Heart left ventricle (tissue), 16 donors: ENCODE data around the gene ITGAE. TPM values are rescaled to one million over a fixed set of nuclear protein-coding genes. Genes with fewer than 3 reads are reported as not detected.

ENCODE experiments used
- ATAC-seq, 4 donors: fragments of 200-7000 bp; cut with Tn5 transposase; one replicate each; pipeline ENCODE4 v1.9.1; 2020 to 2022; ENCODE audit warnings: moderate library complexity in 4 of 4, mild to moderate bottlenecking in 3 of 4, moderate number of reproducible peaks in 1 of 4
- DNase-seq, 5 donors: peaks; one replicate each; pipeline ENCODE4 v3.0.0-alpha.2; 2020
- H3K27ac ChIP-seq, 12 donors: fragments of 200-600 bp; sonication (generic) in 4 of 12; one replicate each; pipeline versions ENCODE4 v1.5.0 to v1.8.0; 2016 to 2022; ENCODE audit warnings: mild to moderate bottlenecking in 2 of 12
- H3K27me3 ChIP-seq, 9 donors: fragments of 200-600 bp; sonication (generic) in 2 of 9; one replicate each; pipeline versions ENCODE4 v1.5.1 to v1.8.0; 2016 to 2022; ENCODE audit warnings: mild to moderate bottlenecking in 3 of 9
- H3K36me3 ChIP-seq, 9 donors: fragments of 200-600 bp; sonication (generic) in 2 of 9; one replicate each; pipeline versions ENCODE4 v1.5.0 to v1.8.0; 2018 to 2022; ENCODE audit warnings: mild to moderate bottlenecking in 2 of 9
- H3K4me1 ChIP-seq, 12 donors: fragments of 200-600 bp; sonication (generic) in 4 of 12; one replicate each; pipeline versions ENCODE4 v1.5.0 to v1.8.0; 2016 to 2022; ENCODE audit warnings: mild to moderate bottlenecking in 3 of 12
- H3K4me3 ChIP-seq, 12 donors: fragments of 200-600 bp; sonication (generic) in 4 of 12; one replicate each; pipeline versions ENCODE4 v1.5.0 to v1.8.0; 2017 to 2022; ENCODE audit warnings: mild to moderate bottlenecking in 9 of 12, moderate library complexity in 4 of 12
- H3K9me3 ChIP-seq, 12 donors: fragments of 200-600 bp; sonication (generic) in 4 of 12; one replicate each; pipeline versions ENCODE4 v1.5.0 to v1.8.0; 2016 to 2022; ENCODE audit warnings: mild to moderate bottlenecking in 1 of 12
- POLR2A ChIP-seq, 2 donors: fragments of 450-650 bp; IDR thresholded peaks; one replicate each; pipeline ENCODE4 v1.6.1; 2017; ENCODE audit warnings: antibody characterized with exemption in 2 of 2, mild to moderate bottlenecking in 2 of 2, moderate library complexity in 2 of 2
- WGBS, 4 donors: extraction: QIAGEN DNeasy Blood & Tissue Kit in 2 of 4; methylation state at CpG; one replicate each; pipeline versions ENCODE4 v1.1.5 to v1.1.7; 2013 to 2018; 5-methylcytosine and 5-hydroxymethylcytosine counted together
- intact Hi-C, 10 donors: fragments of 100-400 bp; cut with DNase I; formaldehyde crosslinking; loops; one replicate each; pipeline versions ENCODE4 v1.11.1 to v1.14.2; 2022
- polyA plus RNA-seq, 2 donors: library from polyadenylated mRNA; stranded (reverse); fragments of 200-250 nt; gene quantifications; one replicate each; pipeline ENCODE4 v1.2.3, GENCODE V29; 2013
- total RNA-seq, 9 donors: library from RNA; depleted of rRNA in 2 of 9; stranded (reverse); fragments of >200 nt in 2 of 9; fragmentation: NEBNext Ultra II Directional in 3 of 9; extraction: Animal tissue kit (Norgen Biotek cat#: 25700) in 3 of 9; gene quantifications; one replicate each; pipeline versions ENCODE4 v1.1.0 to v1.2.4, GENCODE V29; 2016 to 2023
- TF ChIP-seq, protein P1 (sequence below), 12 donors: fragments of 200-600 bp; sonication (generic) in 4 of 12; IDR thresholded peaks; one replicate each; pipeline versions ENCODE4 v1.5.0 to v1.8.0; 2018 to 2022; ENCODE audit warnings: antibody characterized with exemption in 12 of 12, mild to moderate bottlenecking in 5 of 12
- donor health status: ischemic (EF 13 %, LVEDD 7.1; RV severe dilation, severe dysfunction).
- donor health status: healthy with polysubstance abuse.
- donor health status: DM: no; HTN: yes; CAD: no.
- donor health status: DM: no; HTN: no; CAD: no.
- donor health status: ischemic (EF 25% LVEDD 6.9; RV normal size, moderate dysfunction).
- donor health status: ischemic (EF 25% LVEDD 5.7; RV mildly dilated, moderate dysfunction).
- donor health status: healthy.
- donor health status: DM: yes; HTN: yes; CAD: no.
- donor health status: ischemic (EF 35%, LVEDD 5.7; RV mildly dilated, moderate dysfunction).
- donor health status: nonischemic (EF 11% LVEDD 7.7; RV severe dilation, severe dysfunction).
- donor health status: DM: yes; HTN: yes; CAD: no.
- donor health status: PGD.
- donor health status: ischemic (EF 29% LVEDD 5.4; RV normal size, mild dysfunction).
- donor health status: nonischemic (EF 23%, LVEDD 6.1; RV moderate dilation, normal function).

The ITGAE gene
- total and polyA plus RNA-seq, 11 donors, result 7.1 to 32.9 (median 15.3) TPM

DNA sequence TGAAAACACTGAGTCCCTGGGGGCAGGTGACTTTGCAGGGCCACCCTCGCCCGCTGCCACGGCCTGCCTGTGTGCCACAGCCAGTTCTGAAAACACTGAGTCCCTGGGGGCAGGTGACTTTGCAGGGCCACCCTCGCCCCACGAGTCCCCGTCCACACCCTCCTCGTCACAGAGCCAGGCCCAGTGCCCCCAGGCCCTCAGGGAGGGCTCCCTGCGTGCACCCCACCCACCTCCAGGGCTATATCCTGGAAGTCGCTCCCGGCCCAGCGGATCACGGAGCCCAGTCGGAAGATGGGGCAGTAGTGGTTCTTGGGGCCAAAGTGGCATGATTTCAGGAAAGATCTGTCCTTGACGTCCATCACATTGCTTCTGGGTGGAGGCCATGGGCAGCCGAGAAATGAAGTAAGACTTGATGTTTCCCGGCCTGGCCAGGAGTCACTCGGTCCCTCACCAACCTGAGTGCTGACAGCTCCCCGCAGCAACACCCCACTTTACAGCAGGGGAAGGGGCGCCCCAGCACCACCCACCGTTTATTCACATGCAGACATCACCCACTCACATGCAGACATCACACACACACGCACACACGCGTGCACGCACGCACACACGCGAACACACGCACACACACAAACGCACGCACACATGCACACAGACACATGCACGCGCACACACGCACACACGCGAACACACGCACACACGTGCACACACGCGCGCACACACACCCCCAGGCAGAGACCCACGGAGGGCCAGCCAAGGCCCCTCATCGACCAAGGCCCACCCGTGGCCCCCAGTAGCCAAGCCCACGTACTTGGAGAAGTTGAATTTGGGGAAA lies 111.5 kb downstream of the ITGAE start:
- 86 to 89% (median 87%) methylated on average over 37 to 44 of the region's 44 CpGs for WGBS, 4 donors
- peaks cover 0 to 20% (median 0%) of the 10 kb centered on the region in 9 donors for H3K27me3 ChIP-seq
- peak in 1 of 4 donors; percentile 24 for ATAC-seq

DNA sequence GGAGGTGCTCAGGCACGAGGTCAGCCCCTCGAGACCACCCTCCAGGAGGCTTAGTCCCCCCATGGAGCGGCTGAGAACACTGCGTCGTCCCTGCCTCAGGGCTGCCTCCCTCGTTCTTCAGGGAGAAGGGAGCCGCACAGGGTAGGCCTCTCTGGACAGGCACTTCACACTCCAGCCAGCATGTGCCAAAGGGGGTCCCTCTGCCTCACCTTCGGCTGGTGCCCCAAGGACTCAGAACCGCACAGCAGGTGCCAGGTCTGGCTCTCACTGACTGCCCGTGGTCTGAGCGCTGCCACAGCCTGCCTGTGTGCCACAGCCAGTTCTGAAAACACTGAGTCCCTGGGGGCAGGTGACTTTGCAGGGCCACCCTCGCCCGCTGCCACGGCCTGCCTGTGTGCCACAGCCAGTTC lies 112.1 kb downstream of the ITGAE start:
- ATAC-seq (no peak), DNase-seq (peak in 1 of 5 donors; percentile 5)
- Histone ChIP-seq H3K4me3 (no peak overlapping the region), H3K27me3 (peaks cover 0 to 20% (median 0%) of the 10 kb centered on the region in 9 donors), H3K9me3 (no peaks in the 10 kb centered on the region), H3K27ac (no peak overlapping the region), H3K36me3 (no peaks in the 10 kb centered on the region), H3K4me1 (no peaks in the 10 kb centered on the region)
- TF ChIP-seq, protein P1, sequence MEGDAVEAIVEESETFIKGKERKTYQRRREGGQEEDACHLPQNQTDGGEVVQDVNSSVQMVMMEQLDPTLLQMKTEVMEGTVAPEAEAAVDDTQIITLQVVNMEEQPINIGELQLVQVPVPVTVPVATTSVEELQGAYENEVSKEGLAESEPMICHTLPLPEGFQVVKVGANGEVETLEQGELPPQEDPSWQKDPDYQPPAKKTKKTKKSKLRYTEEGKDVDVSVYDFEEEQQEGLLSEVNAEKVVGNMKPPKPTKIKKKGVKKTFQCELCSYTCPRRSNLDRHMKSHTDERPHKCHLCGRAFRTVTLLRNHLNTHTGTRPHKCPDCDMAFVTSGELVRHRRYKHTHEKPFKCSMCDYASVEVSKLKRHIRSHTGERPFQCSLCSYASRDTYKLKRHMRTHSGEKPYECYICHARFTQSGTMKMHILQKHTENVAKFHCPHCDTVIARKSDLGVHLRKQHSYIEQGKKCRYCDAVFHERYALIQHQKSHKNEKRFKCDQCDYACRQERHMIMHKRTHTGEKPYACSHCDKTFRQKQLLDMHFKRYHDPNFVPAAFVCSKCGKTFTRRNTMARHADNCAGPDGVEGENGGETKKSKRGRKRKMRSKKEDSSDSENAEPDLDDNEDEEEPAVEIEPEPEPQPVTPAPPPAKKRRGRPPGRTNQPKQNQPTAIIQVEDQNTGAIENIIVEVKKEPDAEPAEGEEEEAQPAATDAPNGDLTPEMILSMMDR (IDR thresholded peaks at IDR 0.05), result no peak
- no peak for TF ChIP-seq POLR2A (IDR thresholded peaks at IDR 0.05)
- intact Hi-C loops, result no loop called here
- 72 to 87% (median 77%) methylated on average over 6 to 14 of the region's 14 CpGs for WGBS, 4 donors

More for the DNA sequence above, 111.5 kb downstream of the ITGAE start:
- H3K4me1 ChIP-seq, result peaks cover 0 to 2% (median 0%) of the 10 kb centered on the region in 12 donors
- intact Hi-C loops, result no loop called here
- no peaks in the 10 kb centered on the region for H3K36me3 ChIP-seq
- peak in 1 of 5 donors; percentile 7 for DNase-seq
- no peak overlapping the region for H3K27ac ChIP-seq
- H3K4me3 ChIP-seq, result no peak overlapping the region
- TF ChIP-seq, protein P1 (IDR thresholded peaks at IDR 0.05), result no peak
- no peak for TF ChIP-seq POLR2A (IDR thresholded peaks at IDR 0.05)
- H3K9me3 ChIP-seq, result no peaks in the 10 kb centered on the region

DNA sequence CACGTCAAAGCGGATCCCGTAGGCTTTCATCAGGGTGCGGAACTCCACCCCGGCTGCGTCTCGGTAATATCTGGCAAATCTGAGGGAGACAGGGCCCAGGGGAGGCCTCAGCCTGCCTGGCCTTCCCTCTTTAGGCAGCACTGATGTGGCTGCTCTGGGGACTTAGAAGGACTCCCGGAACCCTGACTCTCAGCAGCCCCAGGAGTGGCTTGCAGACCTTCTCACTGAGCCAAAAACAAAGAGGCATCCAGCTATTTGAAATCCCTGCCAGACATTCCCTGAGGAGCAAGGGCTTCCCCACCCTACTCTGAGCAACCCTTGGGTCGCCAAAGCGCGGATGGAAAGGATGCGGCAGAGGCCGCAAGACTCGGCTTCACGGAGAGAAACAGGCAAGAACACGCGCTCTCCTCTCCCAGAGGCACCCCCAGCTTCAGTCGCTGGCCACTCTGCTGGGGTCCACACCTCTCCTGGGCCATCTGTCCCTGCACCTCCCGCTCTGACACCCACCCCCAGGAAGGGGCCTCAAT lies 112.9 kb downstream of the ITGAE start:
- Histone ChIP-seq H3K36me3 (no peaks in the 10 kb centered on the region), H3K4me3 (no peak overlapping the region), H3K27me3 (peaks cover 0 to 25% (median 4%) of the 10 kb centered on the region in 9 donors), H3K27ac (no peak overlapping the region), H3K9me3 (no peaks in the 10 kb centered on the region), H3K4me1 (peaks cover 0 to 2% (median 0%) of the 10 kb centered on the region in 12 donors)
- TF ChIP-seq, protein P1 (IDR thresholded peaks at IDR 0.05), result no peak
- no peak for TF ChIP-seq POLR2A (IDR thresholded peaks at IDR 0.05)
- DNase-seq, result no peak
- 35 to 64% (median 48%) methylated on average over 10 to 19 of the region's 19 CpGs for WGBS, 4 donors
- intact Hi-C loops, result no loop called here
- ATAC-seq, result no peak

DNA sequence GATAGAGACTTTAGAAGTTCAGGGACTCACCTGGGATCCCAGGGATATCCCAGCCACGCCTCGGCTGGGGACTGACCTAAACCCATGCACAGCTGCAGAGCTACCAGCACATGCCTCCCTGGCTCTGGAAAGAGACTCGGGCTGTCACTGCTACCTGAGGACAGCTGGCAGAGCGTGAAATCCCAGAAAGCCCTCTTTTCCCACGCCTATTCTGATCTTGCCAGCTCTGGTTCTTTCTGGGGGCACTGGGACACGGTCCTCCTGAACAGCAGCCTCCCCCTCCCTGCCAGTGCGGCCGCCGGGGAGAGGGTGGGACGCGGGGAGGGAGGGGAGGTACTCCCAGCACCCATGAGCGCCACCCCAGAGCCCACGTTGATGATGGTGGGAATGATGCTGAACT lies 115.8 kb downstream of the ITGAE start:
- intact Hi-C loops, result no loop called here

More for the DNA sequence above, 115.8 kb downstream of the ITGAE start:
- DNase-seq, result no peak
- H3K36me3 ChIP-seq, result no peaks in the 10 kb centered on the region
- H3K4me3 ChIP-seq, result no peak overlapping the region
- no peaks in the 10 kb centered on the region for H3K9me3 ChIP-seq
- H3K27ac ChIP-seq, result no peak overlapping the region
- TF ChIP-seq POLR2A (IDR thresholded peaks at IDR 0.05), result no peak
- TF ChIP-seq, protein P1 (IDR thresholded peaks at IDR 0.05), result no peak
- ATAC-seq, result no peak
- H3K27me3 ChIP-seq, result peaks cover 0 to 20% (median 4%) of the 10 kb centered on the region in 9 donors
- WGBS, 4 donors, result 38 to 59% (median 53%) methylated on average over 6 to 13 of the region's 13 CpGs
- H3K4me1 ChIP-seq, result peaks cover 0 to 5% (median 0%) of the 10 kb centered on the region in 12 donors
